Lower leg skin (tissue), 4 donors: Measurements from ENCODE around the gene SORCS2. TPM values are rescaled to one million over a fixed set of nuclear protein-coding genes. Genes with fewer than 3 reads are reported as not detected.

Experiments used
- DNase-seq, 2 donors: peaks; one replicate each; pipeline ENCODE4 v3.0.0-alpha.2; 2019; ENCODE audit warnings: low spot score in 2 of 2
- H3K4me3 ChIP-seq: fragments of 200-600 bp; sonication (generic); 2 replicates; pipeline ENCODE4 v1.5.1; 2017; ENCODE audit warnings: mild to moderate bottlenecking, low read depth; ENCODE audit not compliant: poor library complexity, severe bottlenecking
- CTCF ChIP-seq, 3 donors: fragments of 450-650 bp; IDR thresholded peaks; one replicate each; pipeline ENCODE4 v1.5.1; 2016; ENCODE audit warnings: antibody characterized with exemption in 3 of 3, mild to moderate bottlenecking in 3 of 3, moderate library complexity in 2 of 3
- POLR2A ChIP-seq, 2 donors: fragments of 450-650 bp; IDR thresholded peaks; one replicate each; pipeline ENCODE4 v1.6.1; 2016 to 2017; ENCODE audit warnings: antibody characterized with exemption in 2 of 2, mild to moderate bottlenecking in 1 of 2, moderate library complexity in 1 of 2
- WGBS, 2 donors: methylation state at CpG; one replicate each; pipeline ENCODE4 v1.1.5; 2018; 5-methylcytosine and 5-hydroxymethylcytosine counted together
- intact Hi-C: fragments of 100-400 bp; cut with DNase I; formaldehyde crosslinking; loops from one replicate; pipeline ENCODE4 v1.15.0; 2023; ENCODE audit warnings: low total_unique reads
- total RNA-seq, 4 donors: library from RNA; depleted of rRNA; stranded (reverse); fragments of >200 nt; gene quantifications; one replicate each; pipeline ENCODE4 v1.1.0, GENCODE V29; 2016

The SORCS2 gene
- total RNA-seq, 4 donors from 2014 or later = 1.1 to 6.4 (median 1.5) TPM

- no peak for TF ChIP-seq CTCF (IDR thresholded peaks at IDR 0.05)
- TF ChIP-seq POLR2A (IDR thresholded peaks at IDR 0.05) = no peak
- H3K4me3 ChIP-seq = no peak overlapping the region
- 83 to 93% methylated on average over 12 to 13 of the region's 13 CpGs for WGBS, 2 donors
- intact Hi-C loops = no loop called here
- no peak for DNase-seq
Measured at GRCh38 chr4:7367406-7367805, 175.1 kb downstream of the SORCS2 start.

GRCh38 chr4:7367864-7368277 is 175.5 kb downstream of the SORCS2 start:
- intact Hi-C loops = no loop called here

GRCh38 chr4:7368296-7368695 is 176.0 kb downstream of the SORCS2 start:
- no peak overlapping the region for H3K4me3 ChIP-seq
- no peak for DNase-seq
- WGBS, 2 donors = 75 to 90% methylated on average over 6 to 7 of the region's 7 CpGs
- TF ChIP-seq CTCF (IDR thresholded peaks at IDR 0.05) = no peak
- no peak for TF ChIP-seq POLR2A (IDR thresholded peaks at IDR 0.05)
- intact Hi-C loops = no loop called here

More at GRCh38 chr4:7367864-7368277, 175.5 kb downstream of the SORCS2 start:
- DNase-seq = no peak
- no peak overlapping the region for H3K4me3 ChIP-seq
- TF ChIP-seq POLR2A (IDR thresholded peaks at IDR 0.05) (no peak), CTCF (IDR thresholded peaks at IDR 0.05) (no peak)
- WGBS, 2 donors = 63 to 68% methylated on average over 8 of the region's 8 CpGs

DNA sequence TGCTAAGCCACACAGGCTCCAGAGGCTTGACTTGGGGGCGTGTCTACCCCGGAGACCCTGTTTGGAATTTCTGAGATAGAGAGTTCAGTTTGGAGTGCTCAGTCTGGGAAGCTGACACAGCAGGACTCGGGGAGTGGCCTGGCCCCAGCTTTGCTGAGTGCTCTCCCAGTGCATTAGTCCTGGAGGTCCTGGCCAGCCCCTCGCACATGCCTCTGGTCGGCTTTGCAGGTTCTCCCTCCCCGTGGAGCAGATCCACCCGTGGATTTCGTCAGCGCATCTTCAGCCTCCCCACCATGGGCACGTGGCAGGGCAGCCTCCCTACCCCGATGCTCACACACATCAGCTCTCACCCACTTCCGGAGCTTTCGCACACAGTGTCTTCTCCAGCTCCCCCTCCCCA is 177.2 kb downstream of the SORCS2 start:
- no peak overlapping the region for H3K4me3 ChIP-seq
- DNase-seq = no peak
- intact Hi-C loops = no loop called here
- 83 to 86% methylated on average over 12 to 13 of the region's 13 CpGs for WGBS, 2 donors
- no peak for TF ChIP-seq CTCF (IDR thresholded peaks at IDR 0.05)
- no peak for TF ChIP-seq POLR2A (IDR thresholded peaks at IDR 0.05)

- intact Hi-C loops = no loop called here
- no peak for TF ChIP-seq CTCF (IDR thresholded peaks at IDR 0.05)
- TF ChIP-seq POLR2A (IDR thresholded peaks at IDR 0.05) = no peak
- DNase-seq = no peak
- WGBS, 2 donors = 85 to 93% methylated on average over 7 of the region's 7 CpGs
- no peak overlapping the region for H3K4me3 ChIP-seq
Measured at GRCh38 chr4:7370038-7370437, 177.7 kb downstream of the SORCS2 start.

GRCh38 chr4:7371210-7371941 is 179.0 kb downstream of the SORCS2 start:
- no peak for DNase-seq
- 80 to 85% methylated on average over 31 of the region's 31 CpGs for WGBS, 2 donors
- intact Hi-C loops = no loop called here
- TF ChIP-seq CTCF (IDR thresholded peaks at IDR 0.05) (no peak), POLR2A (IDR thresholded peaks at IDR 0.05) (no peak)
- no peak overlapping the region for H3K4me3 ChIP-seq
